Measurements from ENCODE around the gene LHB.

The LHB gene

GRCh38 chr19:48975947-48976847 is 40.7 kb downstream of the LHB start:
- DNase-seq: no peak

- peak; percentile 88 to 92 for DNase-seq
These were observed 45.9 kb downstream of the LHB start for GRCh38 chr19:48970923-48971395.

- DNase-seq: no peak
These were observed 46.6 kb downstream of the LHB start for GRCh38 chr19:48970139-48970766.

- no peak for DNase-seq
These were observed 47.4 kb downstream of the LHB start for GRCh38 chr19:48969276-48970138.

- peak in 1 of 2 donors; percentile 24 for DNase-seq
These were observed 48.1 kb downstream of the LHB start for GRCh38 chr19:48968813-48969218.

- DNase-seq: peak in 1 of 2 donors; percentile 74
These were observed 48.7 kb downstream of the LHB start for GRCh38 chr19:48968179-48968661.

- peak; percentile 97 to 98 for DNase-seq
These were observed 49.3 kb downstream of the LHB start for GRCh38 chr19:48967346-48968178.

- peak; percentile 50 to 60 for DNase-seq
These were observed 50.1 kb downstream of the LHB start for GRCh38 chr19:48966541-48967345.
